Neural progenitor cell (in vitro differentiated cells): Measurements from ENCODE around the gene PCLAF.

Source experiments
- CTCF ChIP-seq: fragments of 200-600 bp; sonication (generic); IDR thresholded peaks from 2 replicates; pipeline ENCODE4 v1.5.1; 2017; ENCODE audit warnings: antibody characterized with exemption, mild to moderate bottlenecking
- EZH2 ChIP-seq: fragments of 200-600 bp; sonication (generic); IDR thresholded peaks from 2 replicates; pipeline ENCODE4 v1.6.1; 2017; ENCODE audit warnings: antibody characterized with exemption, mild to moderate bottlenecking, moderate library complexity
- EZH2phosphoT487 ChIP-seq: fragments of 200-600 bp; sonication (generic); IDR thresholded peaks from 2 replicates; pipeline ENCODE4 v1.6.1; 2017; ENCODE audit warnings: antibody characterized with exemption

- no peak for TF ChIP-seq CTCF
- no peak for TF ChIP-seq EZH2
- TF ChIP-seq EZH2phosphoT487, result no peak
These were observed 25.8 kb downstream of the PCLAF start for GRCh38 chr15:64355348-64355943.
